ENCODE results near the gene PEX10. TPM values are rescaled to one million over a fixed set of nuclear protein-coding genes. Genes with fewer than 3 reads are reported as not detected.

Gene PEX10
- total and polyA plus RNA-seq, 2 of the 8 experiments (the other 6 are each of a cell fraction or from before 2014, with no cell fraction given): 24.3 to 26.9 TPM

DNA sequence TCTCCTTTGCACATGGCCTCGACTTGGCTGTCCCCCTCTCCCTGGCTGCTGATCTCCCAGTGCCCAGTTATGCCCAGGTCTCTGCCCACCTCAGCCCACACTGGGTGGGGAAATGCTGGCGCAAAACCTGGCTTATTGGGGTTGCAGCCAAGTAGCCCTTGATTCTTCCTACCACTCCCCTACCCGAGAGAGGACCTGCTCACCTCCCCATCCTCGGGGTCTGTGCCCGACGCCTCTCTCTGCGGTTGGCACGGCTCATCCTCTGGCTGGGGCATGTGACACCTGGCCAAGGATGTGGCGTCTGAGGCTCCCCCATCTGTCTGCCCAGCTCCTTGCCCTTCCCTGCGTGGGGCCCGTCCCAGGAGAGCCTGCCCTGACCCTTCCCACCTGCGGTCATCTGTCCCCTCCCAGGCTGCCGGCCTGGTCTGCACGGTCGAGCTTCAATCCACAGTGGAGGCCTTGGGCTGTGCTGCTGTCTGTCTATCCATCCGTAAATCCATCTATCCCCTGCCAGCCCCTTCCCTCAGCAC is 6.5 kb upstream of the PEX10 start (continued):
- TF ChIP-seq HDAC2 (IDR thresholded peaks at IDR 0.05; ENCODE audit: borderline replicate concordance in 1 of 2, low read depth in 2 of 2, low read length in 2 of 2): no peak
- TF ChIP-seq FOSL1 (IDR thresholded peaks at IDR 0.05; ENCODE audit: insufficient read depth, low read depth, low read length): no peak
- TF ChIP-seq RNF2 (IDR thresholded peaks at IDR 0.05; ENCODE audit: borderline replicate concordance, low read depth, low read length, missing control alignments, poor library complexity, severe bottlenecking): no peak
- no peak for TF ChIP-seq POLR2A (IDR thresholded peaks at IDR 0.05; ENCODE audit: control extremely low read depth in 1 of 2, low read depth in 2 of 2, low read length in 2 of 2)
- no peak for TF ChIP-seq NANOG (IDR thresholded peaks at IDR 0.05; ENCODE audit: insufficient read depth, low read depth, low read length, poor library complexity, severe bottlenecking)
- no peak for TF ChIP-seq CBX8 (IDR thresholded peaks at IDR 0.05; ENCODE audit: borderline replicate concordance, low read depth, low read length)
- TF ChIP-seq, protein P1, sequence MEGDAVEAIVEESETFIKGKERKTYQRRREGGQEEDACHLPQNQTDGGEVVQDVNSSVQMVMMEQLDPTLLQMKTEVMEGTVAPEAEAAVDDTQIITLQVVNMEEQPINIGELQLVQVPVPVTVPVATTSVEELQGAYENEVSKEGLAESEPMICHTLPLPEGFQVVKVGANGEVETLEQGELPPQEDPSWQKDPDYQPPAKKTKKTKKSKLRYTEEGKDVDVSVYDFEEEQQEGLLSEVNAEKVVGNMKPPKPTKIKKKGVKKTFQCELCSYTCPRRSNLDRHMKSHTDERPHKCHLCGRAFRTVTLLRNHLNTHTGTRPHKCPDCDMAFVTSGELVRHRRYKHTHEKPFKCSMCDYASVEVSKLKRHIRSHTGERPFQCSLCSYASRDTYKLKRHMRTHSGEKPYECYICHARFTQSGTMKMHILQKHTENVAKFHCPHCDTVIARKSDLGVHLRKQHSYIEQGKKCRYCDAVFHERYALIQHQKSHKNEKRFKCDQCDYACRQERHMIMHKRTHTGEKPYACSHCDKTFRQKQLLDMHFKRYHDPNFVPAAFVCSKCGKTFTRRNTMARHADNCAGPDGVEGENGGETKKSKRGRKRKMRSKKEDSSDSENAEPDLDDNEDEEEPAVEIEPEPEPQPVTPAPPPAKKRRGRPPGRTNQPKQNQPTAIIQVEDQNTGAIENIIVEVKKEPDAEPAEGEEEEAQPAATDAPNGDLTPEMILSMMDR (IDR thresholded peaks at IDR 0.05; ENCODE audit: control extremely low read depth in 1 of 3, insufficient read depth in 1 of 3, low read depth in 1 of 3, low read length in 3 of 3): no peak

Measured in H1 (cell line).